CD4-positive, CD25-positive, alpha-beta regulatory T cell (primary cell): ENCODE measurements around the gene ZNF618. TPM values are rescaled to one million over a fixed set of nuclear protein-coding genes. Genes with fewer than 3 reads are reported as not detected.

Experiments
- ATAC-seq, 2 donors: fragments of 150-1000 bp; cut with Tn5 transposase; one replicate each; pipeline ENCODE4 v1.10.0; 2021; ENCODE audit warnings: low read depth in 2 of 2, moderate number of reproducible peaks in 2 of 2, moderate library complexity in 1 of 2
- DNase-seq, 3 donors: peaks; one replicate each; pipeline versions ENCODE4 v3.0.0 to v3.0.0-alpha.2; 2012 to 2022; ENCODE audit warnings: mixed read lengths in 1 of 3
- H3K27ac ChIP-seq: one replicate; pipeline ENCODE4 v1.7.0; 2013; ENCODE audit warnings: mild to moderate bottlenecking, low read length; ENCODE audit not compliant: insufficient read depth, poor library complexity, severe bottlenecking
- H3K27me3 ChIP-seq: one replicate; pipeline ENCODE4 v1.7.0; 2013; ENCODE audit warnings: low read length; ENCODE audit not compliant: control insufficient read depth, insufficient read depth
- H3K36me3 ChIP-seq: one replicate; pipeline ENCODE4 v1.7.0; 2013; ENCODE audit warnings: mild to moderate bottlenecking, low read length, moderate library complexity; ENCODE audit not compliant: control insufficient read depth, insufficient read depth
- H3K4me1 ChIP-seq: 2 replicates; pipeline ENCODE4 v1.7.0; 2013; ENCODE audit warnings: mild to moderate bottlenecking, low read length; ENCODE audit not compliant: insufficient read depth, control insufficient read depth, poor library complexity, severe bottlenecking
- H3K4me3 ChIP-seq: one replicate; pipeline ENCODE4 v1.7.0; 2013; ENCODE audit warnings: low read depth, mild to moderate bottlenecking, low read length, moderate library complexity
- H3K9me3 ChIP-seq, 2 experiments: 1 replicate in 1 of 2; 2 replicates in 1 of 2; pipeline ENCODE4 v1.7.0; 2013; ENCODE audit warnings: low read length in 2 of 2, mild to moderate bottlenecking in 1 of 2, moderate library complexity in 1 of 2; ENCODE audit not compliant: control insufficient read depth in 2 of 2
- H3K27ac Mint-ChIP-seq, 3 donors: one replicate each; pipeline ENCODE4 v1.8.0; 2020 to 2022; ENCODE audit warnings: mild to moderate bottlenecking in 3 of 3, mixed read lengths in 3 of 3, moderate library complexity in 2 of 3
- H3K27me3 Mint-ChIP-seq: one replicate; pipeline ENCODE4 v1.8.0; 2022; ENCODE audit warnings: mild to moderate bottlenecking, mixed read lengths
- H3K36me3 Mint-ChIP-seq: one replicate; pipeline ENCODE4 v1.8.0; 2020; ENCODE audit warnings: mixed read lengths
- H3K4me1 Mint-ChIP-seq, 4 donors: one replicate each; pipeline ENCODE4 v1.8.0; 2020 to 2022; ENCODE audit warnings: mixed read lengths in 4 of 4, mild to moderate bottlenecking in 1 of 4
- H3K4me3 Mint-ChIP-seq, 4 donors: one replicate each; pipeline ENCODE4 v1.8.0; 2020 to 2022; ENCODE audit warnings: mild to moderate bottlenecking in 4 of 4, mixed read lengths in 4 of 4, moderate library complexity in 3 of 4
- H3K9me3 Mint-ChIP-seq, 7 donors: one replicate each; pipeline ENCODE4 v1.8.0; 2020 to 2022; ENCODE audit warnings: mixed read lengths in 7 of 7, mild to moderate bottlenecking in 3 of 7, moderate library complexity in 2 of 7
- polyA plus RNA-seq, 4 donors: library from polyadenylated mRNA; unstranded; fragments of 300-500 nt; fragmentation: Illumina TruSeq; gene quantifications; one replicate each; pipeline ENCODE4 v1.2.3, GENCODE V29; 2021
- total RNA-seq: library from RNA; stranded (reverse); gene quantifications from one replicate; pipeline ENCODE4 v1.2.3, GENCODE V29; 2022

The ZNF618 gene
- total and polyA plus RNA-seq, 5 donors from 2014 or later = 0.86 TPM; not detected in 4

- H3K4me3 Mint-ChIP-seq = no peak overlapping the region
- H3K27ac Mint-ChIP-seq = peak overlapping the region in 1 of 3 donors; percentile 71
- H3K9me3 Mint-ChIP-seq = peaks cover 0 to 3% (median 0%) of the 10 kb centered on the region in 7 donors
- no peak for DNase-seq
- no peaks in the 10 kb centered on the region for H3K4me1 ChIP-seq
- no peaks in the 10 kb centered on the region for H3K36me3 ChIP-seq
- no peak overlapping the region for H3K27ac ChIP-seq
- no peaks in the 10 kb centered on the region for H3K9me3 ChIP-seq
- H3K4me3 ChIP-seq = no peak overlapping the region
- H3K4me1 Mint-ChIP-seq = peaks cover 0 to 13% (median 0%) of the 10 kb centered on the region in 4 donors
- peaks cover 28% of the 10 kb centered on the region for H3K27me3 Mint-ChIP-seq
- H3K36me3 Mint-ChIP-seq = no peaks in the 10 kb centered on the region
- no peak for ATAC-seq
- H3K27me3 ChIP-seq = no peaks in the 10 kb centered on the region
These were observed 217.8 kb downstream of the ZNF618 start for GRCh38 chr9:114093761-114094505.

- H3K9me3 Mint-ChIP-seq = peaks cover 0 to 3% (median 0%) of the 10 kb centered on the region in 7 donors
- H3K27me3 Mint-ChIP-seq = peaks cover 30% of the 10 kb centered on the region
- H3K4me3 Mint-ChIP-seq = no peak overlapping the region
- Histone ChIP-seq H3K4me1 (no peaks in the 10 kb centered on the region), H3K4me3 (no peak overlapping the region), H3K27me3 (no peaks in the 10 kb centered on the region), H3K27ac (no peak overlapping the region), H3K36me3 (no peaks in the 10 kb centered on the region), H3K9me3 (no peaks in the 10 kb centered on the region)
- no peak overlapping the region for H3K27ac Mint-ChIP-seq
- DNase-seq (no peak), ATAC-seq (no peak)
- H3K4me1 Mint-ChIP-seq = peaks cover 0 to 17% (median 0%) of the 10 kb centered on the region in 4 donors
- H3K36me3 Mint-ChIP-seq = no peaks in the 10 kb centered on the region
These were observed 218.9 kb downstream of the ZNF618 start for GRCh38 chr9:114094971-114095370.

DNA sequence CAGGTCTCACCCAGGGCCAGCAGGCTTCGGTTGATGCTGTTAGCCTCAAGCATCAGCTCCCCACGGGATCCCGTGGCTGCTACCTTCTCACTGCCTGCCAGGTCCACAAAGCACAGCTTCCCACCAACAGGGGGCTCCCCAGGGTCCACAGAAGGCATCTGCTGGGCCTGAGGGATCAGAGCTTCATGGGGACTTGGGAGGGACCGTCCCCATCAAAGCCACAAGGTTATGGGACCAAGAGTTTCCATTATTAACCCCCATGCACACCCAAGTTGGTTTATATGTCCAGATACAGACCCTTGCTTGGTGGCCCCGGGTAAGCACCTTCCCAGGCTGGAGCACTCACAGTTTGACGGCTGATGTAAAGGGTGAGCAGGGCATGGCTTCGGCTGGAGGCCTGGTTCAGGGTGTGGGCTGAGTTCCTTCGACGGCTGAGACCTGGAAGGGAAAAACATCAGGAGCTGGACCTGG, 220.0 kb downstream of the ZNF618 start:
- no peaks in the 10 kb centered on the region for H3K36me3 ChIP-seq
- H3K4me1 ChIP-seq = no peaks in the 10 kb centered on the region
- Mint-ChIP-seq H3K36me3 (no peaks in the 10 kb centered on the region), H3K27me3 (peaks cover 34% of the 10 kb centered on the region), H3K4me3 (peak overlapping the region in 1 of 4 donors; percentile 12), H3K27ac (no peak overlapping the region), H3K4me1 (peaks cover 0 to 17% (median 0%) of the 10 kb centered on the region in 4 donors), H3K9me3 (peaks cover 0 to 5% (median 0%) of the 10 kb centered on the region in 7 donors)
- no peaks in the 10 kb centered on the region for H3K9me3 ChIP-seq
- ATAC-seq = no peak
- no peaks in the 10 kb centered on the region for H3K27me3 ChIP-seq
- no peak overlapping the region for H3K4me3 ChIP-seq
- DNase-seq = no peak
- no peak overlapping the region for H3K27ac ChIP-seq

DNA sequence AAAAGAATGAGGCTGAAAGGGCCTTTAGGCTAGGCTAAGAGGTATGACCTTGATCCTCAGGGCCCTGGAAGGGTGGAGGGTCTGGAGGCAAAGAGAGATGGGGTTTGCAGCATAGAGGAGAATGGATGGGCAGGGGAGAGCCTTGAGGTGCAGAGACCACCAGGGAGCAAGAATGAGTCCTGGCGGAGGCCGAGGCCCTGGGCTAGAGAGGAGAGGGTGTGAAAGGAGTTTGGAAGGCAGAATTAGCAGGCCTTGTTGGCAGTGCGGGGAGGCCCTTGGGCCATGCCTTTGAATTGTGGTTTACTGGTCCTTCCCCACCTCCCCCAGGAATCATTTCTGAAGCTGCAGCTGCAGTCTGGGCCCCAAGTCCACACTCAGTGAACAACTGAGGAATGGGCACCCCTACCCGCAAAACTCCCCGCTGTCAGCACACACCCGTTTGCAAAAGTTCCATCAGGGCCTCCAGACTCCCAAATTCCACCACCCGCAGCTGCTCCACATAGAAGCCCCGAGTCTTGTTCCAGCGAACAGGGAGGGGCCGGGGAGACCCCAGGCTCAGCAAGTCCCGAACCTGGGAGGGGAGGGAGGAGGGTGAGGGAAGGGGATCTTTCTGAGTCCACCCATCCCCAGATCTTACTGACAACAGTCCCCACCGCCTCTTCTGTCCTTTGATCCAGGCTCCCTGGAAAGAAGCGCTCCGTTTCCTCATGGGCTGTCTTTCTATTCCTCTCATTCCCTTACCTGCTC, 220.9 kb downstream of the ZNF618 start:
- Histone ChIP-seq H3K9me3 (no peaks in the 10 kb centered on the region), H3K27ac (no peak overlapping the region), H3K4me3 (no peak overlapping the region), H3K36me3 (no peaks in the 10 kb centered on the region), H3K4me1 (no peaks in the 10 kb centered on the region), H3K27me3 (no peaks in the 10 kb centered on the region)
- Mint-ChIP-seq H3K27ac (peak overlapping the region in 1 of 3 donors; percentile 32), H3K4me1 (peaks cover 0 to 17% (median 0%) of the 10 kb centered on the region in 4 donors), H3K36me3 (no peaks in the 10 kb centered on the region), H3K4me3 (peak overlapping the region in 3 of 4 donors; percentile 39 to 70 (median 44)), H3K9me3 (peaks cover 0 to 7% (median 4%) of the 10 kb centered on the region in 7 donors), H3K27me3 (peaks cover 34% of the 10 kb centered on the region)
- no peak for ATAC-seq
- DNase-seq = no peak

GRCh38 chr9:114097613-114098020, 221.5 kb downstream of the ZNF618 start:
- no peak for ATAC-seq
- Mint-ChIP-seq H3K27ac (no peak overlapping the region), H3K4me1 (peaks cover 0 to 17% (median 0%) of the 10 kb centered on the region in 4 donors), H3K4me3 (peak overlapping the region in 1 of 4 donors; percentile 39), H3K36me3 (no peaks in the 10 kb centered on the region), H3K27me3 (peaks cover 37% of the 10 kb centered on the region), H3K9me3 (peaks cover 0 to 8% (median 4%) of the 10 kb centered on the region in 7 donors)
- H3K4me1 ChIP-seq = no peaks in the 10 kb centered on the region
- DNase-seq = no peak
- H3K9me3 ChIP-seq = peaks cover 0 to 3% of the 10 kb centered on the region in 2 experiments
- no peaks in the 10 kb centered on the region for H3K27me3 ChIP-seq
- no peak overlapping the region for H3K27ac ChIP-seq
- no peak overlapping the region for H3K4me3 ChIP-seq
- H3K36me3 ChIP-seq = no peaks in the 10 kb centered on the region

DNA sequence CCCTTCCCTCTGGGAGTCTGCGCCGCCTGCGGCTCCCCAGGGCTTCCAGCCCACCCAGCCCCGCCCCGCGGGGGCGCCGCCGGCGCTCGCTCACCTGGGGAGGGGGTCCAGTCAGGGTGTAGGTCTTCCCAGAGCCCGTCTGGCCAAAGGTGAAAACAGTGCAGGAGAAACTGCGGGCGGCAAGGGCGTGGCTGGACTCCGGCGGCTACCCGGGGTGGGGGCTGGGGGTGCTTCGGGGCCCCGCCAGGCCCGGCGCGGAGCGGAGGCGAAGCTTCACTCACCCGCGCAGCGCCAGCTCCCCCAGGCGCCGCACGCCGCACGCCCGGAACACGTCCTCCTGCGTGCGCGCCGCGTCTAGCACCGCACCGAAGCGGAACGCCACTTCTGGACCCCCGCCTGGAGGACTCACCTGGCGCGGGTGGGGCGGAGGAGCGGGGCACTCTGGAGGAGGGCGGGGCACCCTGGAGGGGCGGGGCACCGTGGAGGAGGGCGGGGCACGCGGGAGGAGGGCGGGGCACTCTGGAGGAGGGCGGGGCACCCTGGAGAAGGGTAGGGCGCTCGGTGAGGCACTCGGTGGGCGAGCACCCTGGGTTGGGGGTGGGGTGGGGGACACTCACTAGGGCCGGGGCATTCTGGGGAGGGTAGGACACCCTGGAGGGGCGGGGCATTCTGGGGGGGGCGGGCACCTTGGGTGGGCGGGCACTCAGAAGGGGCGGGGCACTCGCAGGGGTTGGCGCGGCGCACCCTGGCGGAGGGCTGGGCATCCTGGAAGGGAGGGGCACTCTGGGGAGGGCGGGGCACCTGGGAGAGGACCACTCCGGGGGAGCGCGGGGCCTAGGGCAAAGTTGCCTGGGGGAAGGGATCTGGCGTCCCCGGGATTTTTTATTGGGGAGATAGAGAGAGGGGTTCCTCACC, 222.2 kb downstream of the ZNF618 start:
- DNase-seq = no peak
- no peak overlapping the region for H3K27ac ChIP-seq
- ATAC-seq = no peak
- H3K9me3 ChIP-seq = peaks cover 0 to 3% of the 10 kb centered on the region in 2 experiments
- Mint-ChIP-seq H3K4me1 (peaks cover 0 to 17% (median 0%) of the 10 kb centered on the region in 4 donors), H3K4me3 (no peak overlapping the region), H3K27me3 (peaks cover 42% of the 10 kb centered on the region), H3K36me3 (no peaks in the 10 kb centered on the region), H3K27ac (no peak overlapping the region), H3K9me3 (peaks cover 0 to 9% (median 4%) of the 10 kb centered on the region in 7 donors)
- no peaks in the 10 kb centered on the region for H3K27me3 ChIP-seq
- H3K4me3 ChIP-seq = no peak overlapping the region
- H3K36me3 ChIP-seq = no peaks in the 10 kb centered on the region
- no peaks in the 10 kb centered on the region for H3K4me1 ChIP-seq
